NB4 (cell line): ENCODE data around the gene SLX9.
A peak's percentile ranks its signal among the peaks of the same experiment; 100 is the strongest.

Experiments used
- DNase-seq: peaks from one replicate; pipeline ENCODE4 v3.0.0; 2010; ENCODE audit warnings: low read depth
- H3K4me3 ChIP-seq: one replicate; pipeline ENCODE4 v1.5.1; 2011; ENCODE audit warnings: mild to moderate bottlenecking, low read depth, low read length, moderate library complexity
- MAX ChIP-seq: IDR thresholded peaks from 2 replicates; pipeline ENCODE4 v1.6.1; 2011; ENCODE audit warnings: low read depth, low read length
- MYC ChIP-seq: IDR thresholded peaks from 2 replicates; pipeline ENCODE4 v1.6.1; 2011; ENCODE audit warnings: low read depth, low read length
- POLR2A ChIP-seq: IDR thresholded peaks from 2 replicates; pipeline ENCODE4 v1.6.1; 2011; ENCODE audit warnings: mild to moderate bottlenecking; ENCODE audit not compliant: insufficient read length; ENCODE audit errors: extremely low read depth
- TF ChIP-seq, protein P1 (sequence below): IDR thresholded peaks from one replicate; pipeline ENCODE4 v1.5.1; 2012; ENCODE audit warnings: low read depth, low read length

SLX9 gene

GRCh38 chr21:44967082-44968047 lies 27.5 kb downstream of the SLX9 start:
- TF ChIP-seq POLR2A (no peak), MYC (no peak), MAX (no peak)
- TF ChIP-seq, protein P1, sequence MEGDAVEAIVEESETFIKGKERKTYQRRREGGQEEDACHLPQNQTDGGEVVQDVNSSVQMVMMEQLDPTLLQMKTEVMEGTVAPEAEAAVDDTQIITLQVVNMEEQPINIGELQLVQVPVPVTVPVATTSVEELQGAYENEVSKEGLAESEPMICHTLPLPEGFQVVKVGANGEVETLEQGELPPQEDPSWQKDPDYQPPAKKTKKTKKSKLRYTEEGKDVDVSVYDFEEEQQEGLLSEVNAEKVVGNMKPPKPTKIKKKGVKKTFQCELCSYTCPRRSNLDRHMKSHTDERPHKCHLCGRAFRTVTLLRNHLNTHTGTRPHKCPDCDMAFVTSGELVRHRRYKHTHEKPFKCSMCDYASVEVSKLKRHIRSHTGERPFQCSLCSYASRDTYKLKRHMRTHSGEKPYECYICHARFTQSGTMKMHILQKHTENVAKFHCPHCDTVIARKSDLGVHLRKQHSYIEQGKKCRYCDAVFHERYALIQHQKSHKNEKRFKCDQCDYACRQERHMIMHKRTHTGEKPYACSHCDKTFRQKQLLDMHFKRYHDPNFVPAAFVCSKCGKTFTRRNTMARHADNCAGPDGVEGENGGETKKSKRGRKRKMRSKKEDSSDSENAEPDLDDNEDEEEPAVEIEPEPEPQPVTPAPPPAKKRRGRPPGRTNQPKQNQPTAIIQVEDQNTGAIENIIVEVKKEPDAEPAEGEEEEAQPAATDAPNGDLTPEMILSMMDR, result no peak
- DNase-seq, result no peak
- no peak overlapping the region for H3K4me3 ChIP-seq

DNA sequence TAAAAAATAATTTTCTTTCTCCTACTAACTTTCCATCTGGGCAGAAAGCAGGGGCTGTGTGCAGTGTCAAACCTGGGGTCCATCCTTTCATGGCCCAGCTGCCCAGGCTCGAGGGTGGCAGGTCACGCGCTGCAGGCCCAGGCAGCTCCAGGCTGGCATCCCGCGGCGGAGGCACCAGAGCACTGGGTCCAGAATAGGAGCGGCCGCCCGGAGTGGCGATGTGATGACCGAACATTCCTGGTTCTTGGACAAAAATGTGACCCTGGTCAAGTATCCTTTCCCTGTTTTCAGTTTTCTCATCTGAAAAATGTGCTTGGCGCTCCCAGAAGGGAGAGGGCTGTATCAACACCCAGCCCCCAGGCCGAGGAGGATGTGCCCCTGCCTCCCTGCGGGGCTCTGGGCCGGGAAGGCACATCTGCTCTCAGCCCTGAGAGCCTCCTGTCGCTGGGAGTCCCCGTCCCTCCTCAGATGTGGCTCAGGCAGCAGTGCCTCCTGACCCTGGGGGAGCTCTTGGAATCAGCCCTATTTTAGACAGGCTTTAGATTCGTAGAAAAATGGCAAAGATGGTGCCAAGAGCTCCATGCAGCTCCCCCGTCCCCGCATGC lies 29.3 kb downstream of the SLX9 start:
- DNase-seq, result no peak
- no peak overlapping the region for H3K4me3 ChIP-seq
- TF ChIP-seq, protein P1, result no peak
- TF ChIP-seq MAX (no peak), MYC (no peak), POLR2A (no peak)

DNA sequence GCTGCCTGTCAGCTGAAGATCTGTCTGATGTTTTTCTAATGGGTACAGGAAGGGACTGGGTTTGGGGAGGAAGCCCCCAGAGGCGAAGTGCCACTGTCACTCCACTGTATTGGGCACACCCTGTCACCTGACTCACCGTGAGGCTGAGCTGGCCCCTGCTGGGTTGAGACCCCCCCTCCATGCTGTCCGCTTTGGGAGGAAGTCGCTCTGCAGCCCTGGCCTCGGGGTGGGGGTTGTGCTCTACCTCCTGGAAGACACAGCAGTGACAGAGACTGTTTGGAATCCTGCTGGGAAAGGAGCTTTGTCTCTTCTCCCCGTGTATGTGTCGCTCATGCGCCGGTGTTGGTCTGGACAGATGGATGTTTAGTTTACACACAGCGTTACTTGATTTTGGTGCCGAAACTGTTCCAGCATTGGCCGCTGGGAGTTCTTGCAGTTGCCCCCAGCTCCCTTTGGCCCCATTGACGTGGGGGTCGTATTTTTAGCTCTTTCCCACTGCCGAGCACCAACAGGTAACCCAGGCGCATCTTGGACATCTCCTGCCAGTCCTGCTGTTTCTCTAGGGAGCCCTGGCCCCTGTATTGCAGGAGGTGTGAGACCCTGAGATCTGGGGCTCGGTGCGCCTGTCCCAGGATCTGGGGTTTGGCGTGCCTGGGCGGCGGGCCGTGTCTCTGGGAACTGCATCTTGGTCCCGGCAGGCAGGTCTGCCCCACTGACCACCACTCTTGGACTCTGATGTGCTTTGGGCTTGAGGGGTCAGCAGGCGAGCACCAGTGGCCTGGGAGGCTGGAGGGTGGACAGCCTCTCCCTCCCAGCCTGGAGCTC lies 30.3 kb downstream of the SLX9 start:
- peak; percentile 71 for DNase-seq

DNA sequence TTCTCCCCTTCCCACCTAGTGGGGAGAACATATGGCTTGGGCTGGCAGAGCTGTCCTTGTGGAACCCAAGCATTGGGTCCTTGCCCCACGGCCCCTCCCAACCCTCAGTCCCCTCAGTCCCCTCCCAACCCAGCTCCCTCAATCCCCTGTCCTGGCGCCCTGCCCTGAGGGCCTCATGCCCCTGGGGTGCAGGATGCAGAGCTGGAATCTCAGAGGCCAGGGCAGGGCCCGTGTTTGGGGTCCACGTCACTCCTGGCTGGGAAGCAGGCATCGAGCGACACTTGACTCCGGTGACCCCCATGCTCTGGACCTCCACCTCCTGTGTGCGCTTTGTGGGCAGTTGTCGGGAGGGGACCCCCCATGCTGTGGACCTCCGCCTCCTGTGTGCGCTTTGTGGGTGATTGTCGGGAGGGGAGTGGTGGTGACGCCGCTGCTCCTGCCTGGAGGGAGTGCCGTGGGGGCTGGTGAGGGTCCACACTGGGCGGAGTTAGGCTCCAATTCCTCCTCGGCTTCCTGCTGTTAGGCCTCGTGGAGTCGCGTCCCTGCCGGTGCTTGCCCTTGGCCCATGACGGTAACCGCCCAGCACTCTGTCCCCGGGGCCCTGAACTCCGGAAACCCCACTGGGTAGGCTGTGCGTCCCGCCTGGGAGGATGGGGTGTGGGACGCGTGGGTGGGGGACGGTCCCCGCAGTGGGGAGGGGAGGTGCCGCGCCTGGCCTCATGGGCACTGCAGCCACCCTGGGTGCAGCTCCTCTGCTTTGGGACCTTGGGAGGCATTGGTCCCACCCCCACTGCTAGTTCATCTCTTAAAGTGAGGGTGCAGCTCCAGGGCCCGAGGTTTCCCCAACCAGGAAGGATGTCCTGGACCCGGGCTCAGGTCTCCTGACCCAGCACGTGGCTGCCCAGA lies 31.2 kb downstream of the SLX9 start:
- no peak overlapping the region for H3K4me3 ChIP-seq
- TF ChIP-seq POLR2A, result no peak
- TF ChIP-seq MYC, result no peak
- no peak for TF ChIP-seq MAX
- TF ChIP-seq, protein P1, result no peak
- no peak for DNase-seq

More for the DNA sequence above, 30.3 kb downstream of the SLX9 start:
- no peak for TF ChIP-seq MYC
- TF ChIP-seq, protein P1, result no peak
- peak; percentile 27; the same call in 1 of the 2 replicates for TF ChIP-seq MAX
- H3K4me3 ChIP-seq, result no peak overlapping the region

DNA sequence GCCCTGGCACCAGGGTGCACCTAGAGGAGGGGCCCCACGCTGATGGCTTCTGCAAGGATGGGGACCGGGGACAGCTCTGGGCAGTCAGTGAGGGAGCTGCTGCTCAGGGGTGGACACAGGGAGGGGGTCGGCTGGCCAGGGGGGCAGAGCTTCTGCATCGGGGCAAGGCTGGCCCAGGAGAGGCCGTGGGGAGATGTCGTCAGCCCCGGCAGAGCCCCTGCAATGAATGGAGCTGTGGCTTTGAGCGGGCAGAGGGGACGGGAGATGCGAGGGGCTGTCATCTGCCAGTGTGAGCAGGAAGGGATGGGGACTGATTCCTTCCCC lies 31.8 kb downstream of the SLX9 start:
- no peak for DNase-seq
- H3K4me3 ChIP-seq, result no peak overlapping the region
- TF ChIP-seq MYC, result no peak
- no peak for TF ChIP-seq MAX
- TF ChIP-seq, protein P1, result no peak
- no peak for TF ChIP-seq POLR2A
